Activated naive CD4-positive, alpha-beta T cell treated with anti-CD3 and anti-CD28 coated beads, Interleukin-2, amount 50 U/mL, for 72 hours (primary cell): Measurements from ENCODE around the gene OPRL1. TPM values are rescaled to one million over a fixed set of nuclear protein-coding genes. Genes with fewer than 3 reads are reported as not detected.
"Not testable (repeated sequence)": the region's sequence is repeated elsewhere in the genome, so short reads cannot be mapped to it uniquely, and the experiment has no call there.

ENCODE experiments used
- ATAC-seq, 2 donors: fragments of 150-1000 bp; cut with Tn5 transposase; 2 replicates each; pipeline ENCODE4 v1.10.0; 2021; ENCODE audit warnings: mild to moderate bottlenecking in 2 of 2, moderate library complexity in 2 of 2
- DNase-seq, 2 donors: peaks; one replicate each; pipeline ENCODE4 v3.0.0; 2021 to 2022; ENCODE audit warnings: low spot score in 2 of 2
- H3K27ac Mint-ChIP-seq, 2 donors: one replicate each; pipeline ENCODE4 v1.8.0; 2022; ENCODE audit warnings: mild to moderate bottlenecking in 2 of 2, mixed read lengths in 2 of 2
- H3K36me3 Mint-ChIP-seq, 2 donors: one replicate each; pipeline ENCODE4 v1.8.0; 2022; ENCODE audit warnings: mixed read lengths in 2 of 2
- H3K9me3 Mint-ChIP-seq, 2 donors: one replicate each; pipeline ENCODE4 v1.8.0; 2022; ENCODE audit warnings: mixed read lengths in 2 of 2
- total RNA-seq, 2 donors: library from RNA; stranded (reverse); gene quantifications; one replicate each; pipeline ENCODE4 v1.2.3, GENCODE V29; 2022

OPRL1 gene
- total RNA-seq, 2 donors from 2014 or later = 0.32 to 1.2 TPM

DNA sequence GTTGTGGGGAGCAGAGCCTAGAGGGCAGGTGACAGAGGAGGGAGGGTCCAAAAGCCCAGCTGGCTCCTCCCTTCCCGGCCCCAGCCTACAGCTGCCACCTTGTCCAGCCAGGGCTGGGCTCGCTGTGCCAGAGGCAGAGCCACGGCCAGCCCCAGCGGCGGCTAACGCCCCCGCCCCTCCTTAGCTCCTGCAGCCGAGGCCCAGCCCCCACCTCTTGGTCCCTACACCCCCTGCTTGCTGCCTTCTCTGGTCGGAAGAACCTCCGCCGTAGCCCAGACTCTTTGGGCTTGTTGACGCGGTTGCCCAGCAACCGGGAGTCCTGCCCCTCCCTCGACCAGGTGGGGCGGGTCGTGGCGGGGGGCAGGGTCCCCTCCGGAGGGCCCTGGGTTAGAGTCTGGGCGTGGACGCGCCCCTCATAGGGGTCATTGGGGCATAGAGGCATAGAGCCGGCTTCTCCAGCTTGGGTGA is 4.8 kb downstream of the OPRL1 start:
- Mint-ChIP-seq H3K9me3 (no peaks in the 10 kb centered on the region), H3K36me3 (no peaks in the 10 kb centered on the region), H3K27ac (no peak overlapping the region)
- ATAC-seq (no peak), DNase-seq (no peak)

DNA sequence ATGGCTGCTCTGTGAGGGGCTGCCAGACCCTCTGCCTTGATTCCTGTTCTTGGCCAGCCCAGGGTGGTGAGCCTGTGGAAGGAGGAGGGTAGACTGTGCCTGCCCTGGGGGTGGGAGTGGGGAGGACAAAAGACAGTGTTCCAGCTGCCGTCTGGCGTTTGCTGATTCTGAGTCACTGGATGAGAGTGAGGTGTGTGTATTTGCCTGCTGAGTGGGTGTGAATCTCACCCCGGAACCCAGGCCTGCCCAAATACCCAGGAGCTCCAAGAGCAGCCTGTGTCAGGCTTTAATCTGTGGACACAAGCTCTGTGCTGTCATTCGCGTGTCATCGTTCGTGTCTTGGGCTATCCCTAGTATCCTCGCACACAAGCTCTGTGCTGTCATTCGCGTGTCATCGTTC is 6.9 kb downstream of the OPRL1 start:
- H3K27ac Mint-ChIP-seq = no peak overlapping the region
- no peak for ATAC-seq
- no peaks in the 10 kb centered on the region for H3K36me3 Mint-ChIP-seq
- H3K9me3 Mint-ChIP-seq = no peaks in the 10 kb centered on the region
- DNase-seq = no peak

DNA sequence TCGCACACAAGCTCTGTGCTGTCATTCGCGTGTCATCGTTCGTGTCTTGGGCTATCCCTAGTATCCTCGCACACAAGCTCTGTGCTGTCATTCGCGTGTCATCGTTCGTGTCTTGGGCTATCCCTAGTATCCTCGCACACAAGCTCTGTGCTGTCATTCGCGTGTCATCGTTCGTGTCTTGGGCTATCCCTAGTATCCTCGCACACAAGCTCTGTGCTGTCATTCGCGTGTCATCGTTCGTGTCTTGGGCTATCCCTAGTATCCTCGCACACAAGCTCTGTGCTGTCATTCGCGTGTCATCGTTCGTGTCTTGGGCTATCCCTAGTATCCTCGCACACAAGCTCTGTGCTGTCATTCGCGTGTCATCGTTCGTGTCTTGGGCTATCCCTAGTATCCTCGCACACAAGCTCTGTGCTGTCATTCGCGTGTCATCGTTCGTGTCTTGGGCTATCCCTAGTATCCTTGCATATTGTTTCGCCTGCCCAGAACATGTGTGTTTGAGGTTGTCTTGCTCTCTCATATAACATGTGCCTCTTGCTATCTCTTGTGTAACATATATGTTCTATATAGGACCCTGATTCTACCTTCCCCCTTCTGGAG is 7.4 kb downstream of the OPRL1 start:
- not testable (repeated sequence) for H3K27ac Mint-ChIP-seq, H3K36me3 Mint-ChIP-seq, ATAC-seq, DNase-seq, H3K9me3 Mint-ChIP-seq

DNA sequence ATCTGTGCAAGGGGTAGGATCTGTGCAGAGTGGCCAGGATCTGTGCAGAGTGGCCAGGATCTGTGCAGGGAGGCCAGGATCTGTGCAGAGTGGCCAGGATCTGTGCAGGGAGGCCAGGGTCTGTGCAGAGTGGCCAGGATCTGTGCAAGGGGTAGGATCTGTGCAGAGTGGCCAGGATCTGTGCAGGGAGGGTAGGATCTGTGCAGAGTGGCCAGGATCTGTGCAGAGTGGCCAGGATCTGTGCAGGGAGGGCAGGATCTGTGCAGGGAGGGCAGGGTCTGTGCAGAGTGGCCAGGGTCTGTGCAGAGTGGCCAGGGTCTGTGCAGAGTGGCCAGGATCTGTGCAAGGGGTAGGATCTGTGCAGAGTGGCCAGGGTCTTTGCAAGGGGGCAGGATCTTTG is 8.7 kb downstream of the OPRL1 start:
- not testable (repeated sequence) for H3K9me3 Mint-ChIP-seq, H3K27ac Mint-ChIP-seq, ATAC-seq, DNase-seq, H3K36me3 Mint-ChIP-seq

DNA sequence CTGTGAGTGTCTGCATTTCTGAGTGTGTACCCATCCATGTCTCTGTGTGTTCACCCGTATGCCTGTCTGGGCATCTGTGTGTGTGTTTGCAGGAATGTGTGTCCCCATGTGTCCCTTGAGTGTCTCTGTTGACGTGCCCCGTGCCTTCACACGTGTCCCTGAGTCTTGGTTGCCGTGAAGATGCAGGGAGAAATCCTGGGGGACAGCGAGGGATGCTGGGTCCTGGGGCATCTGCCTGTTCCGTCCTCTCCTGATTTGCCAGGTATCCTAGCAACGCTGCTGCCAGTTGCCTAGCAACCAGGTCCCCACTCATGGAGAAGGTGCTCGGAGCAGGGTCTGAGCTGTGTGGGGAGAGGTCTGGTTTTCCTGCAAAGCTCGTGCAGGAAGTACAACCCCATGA is 10.3 kb downstream of the OPRL1 start:
- ATAC-seq = no peak
- no peak for DNase-seq
- Mint-ChIP-seq H3K27ac (no peak overlapping the region), H3K36me3 (no peaks in the 10 kb centered on the region), H3K9me3 (no peaks in the 10 kb centered on the region)

DNA sequence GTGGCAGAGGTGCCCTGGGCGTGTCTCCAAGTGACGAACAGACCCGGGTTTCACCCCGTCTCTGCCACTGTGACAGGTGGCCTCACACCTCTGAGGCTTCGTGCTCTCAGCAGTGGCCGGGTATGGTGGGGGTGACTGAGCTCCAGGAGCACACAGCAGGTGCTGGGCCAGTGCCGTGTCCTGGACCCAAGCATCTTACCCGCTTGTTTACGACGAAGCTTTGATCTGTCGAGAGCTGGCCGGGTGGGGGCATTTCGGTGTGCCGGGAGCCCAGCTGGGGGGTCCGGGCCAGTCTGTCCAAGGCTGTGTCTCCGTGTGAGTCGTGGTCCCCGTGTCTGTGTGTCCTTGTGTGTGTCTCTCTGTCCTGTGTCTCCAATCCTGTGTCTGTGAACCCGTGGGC is 11.5 kb downstream of the OPRL1 start:
- DNase-seq (no peak), ATAC-seq (no peak)
- Mint-ChIP-seq H3K27ac (no peak overlapping the region), H3K9me3 (no peaks in the 10 kb centered on the region), H3K36me3 (no peaks in the 10 kb centered on the region)

DNA sequence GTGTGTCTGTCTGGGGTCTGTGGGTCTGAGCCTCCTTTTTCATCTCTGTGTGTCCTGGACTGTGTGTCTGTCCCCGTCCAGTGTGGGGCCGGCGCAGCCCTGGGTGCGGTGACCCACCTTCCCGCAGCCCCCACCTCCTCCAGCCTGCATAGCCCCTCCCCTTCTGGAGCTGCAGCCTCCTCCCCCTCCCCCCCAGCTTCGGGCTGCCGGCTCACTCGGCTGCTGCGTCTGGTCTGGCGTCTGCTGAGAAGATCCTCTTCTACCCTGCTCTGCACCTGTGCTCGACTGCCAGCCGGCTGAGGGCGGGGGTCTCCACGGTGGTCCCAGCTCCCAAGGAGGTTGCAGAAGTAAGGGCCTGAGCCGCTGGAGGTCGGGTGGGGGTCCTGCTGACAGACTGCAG is 11.9 kb downstream of the OPRL1 start:
- Mint-ChIP-seq H3K9me3 (peaks cover 2% of the 10 kb centered on the region in 2 donors), H3K36me3 (no peaks in the 10 kb centered on the region), H3K27ac (no peak overlapping the region)
- ATAC-seq = no peak
- DNase-seq = no peak

DNA sequence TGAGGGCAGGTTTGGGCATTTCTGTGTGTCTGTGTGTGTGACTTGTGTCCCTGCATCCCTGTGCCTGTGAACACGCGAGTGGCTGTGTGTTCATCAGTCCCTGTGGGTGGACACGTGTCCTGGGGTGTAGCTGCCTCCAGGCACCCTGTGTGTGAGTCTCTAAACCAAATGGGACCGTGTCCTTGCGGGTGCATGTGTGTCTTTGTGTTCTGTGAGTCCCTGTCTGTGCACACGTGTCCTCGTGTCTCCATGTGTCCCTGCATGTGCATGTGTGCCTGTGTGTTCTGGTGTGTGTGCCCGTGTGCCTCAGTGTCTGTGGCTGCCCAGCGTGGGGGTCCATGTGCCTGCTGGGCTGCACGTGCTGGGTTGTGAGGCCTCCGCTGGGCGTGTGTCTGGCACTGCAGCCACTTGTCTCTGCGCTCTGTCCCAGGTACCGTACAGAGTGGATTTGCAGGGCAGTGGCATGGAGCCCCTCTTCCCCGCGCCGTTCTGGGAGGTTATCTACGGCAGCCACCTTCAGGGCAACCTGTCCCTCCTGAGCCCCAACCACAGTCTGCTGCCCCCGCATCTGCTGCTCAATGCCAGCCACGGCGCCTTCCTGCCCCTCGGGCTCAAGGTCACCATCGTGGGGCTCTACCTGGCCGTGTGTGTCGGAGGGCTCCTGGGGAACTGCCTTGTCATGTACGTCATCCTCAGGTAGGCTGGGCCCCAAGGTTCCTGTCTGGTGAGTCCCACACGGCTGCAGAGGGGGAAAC is 12.6 kb downstream of the OPRL1 start:
- peaks cover 5% of the 10 kb centered on the region in 2 donors for H3K9me3 Mint-ChIP-seq
- no peaks in the 10 kb centered on the region for H3K36me3 Mint-ChIP-seq
- no peak overlapping the region for H3K27ac Mint-ChIP-seq
- DNase-seq (no peak), ATAC-seq (peak in 1 of 2 donors; percentile 46)

DNA sequence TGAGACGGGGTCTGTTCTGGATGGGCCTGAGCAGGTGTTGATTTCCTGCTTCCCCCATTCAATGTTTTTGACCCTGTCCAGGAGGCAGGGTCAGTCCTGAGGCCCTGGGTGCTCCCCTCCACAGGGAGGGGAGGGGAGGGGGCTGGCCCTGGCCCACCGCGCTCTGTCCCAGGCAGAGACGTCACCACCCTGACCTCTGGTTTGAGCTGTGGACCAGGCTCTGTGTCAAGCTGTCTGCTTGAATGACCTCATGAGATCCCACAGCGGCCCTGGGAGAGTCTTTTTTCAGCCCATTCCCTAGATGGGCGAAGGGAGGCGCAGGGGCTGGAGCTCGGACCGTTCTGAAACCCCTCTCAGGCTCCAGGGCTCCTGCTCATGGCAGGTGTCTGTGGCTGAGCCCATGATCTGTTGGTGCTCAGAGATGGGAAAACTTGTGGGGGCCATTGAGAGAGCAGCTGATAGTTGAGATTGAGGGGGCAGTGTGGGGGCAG is 13.2 kb downstream of the OPRL1 start:
- no peak for DNase-seq
- peaks cover 5% of the 10 kb centered on the region in 2 donors for H3K9me3 Mint-ChIP-seq
- peak overlapping the region in 1 of 2 donors; percentile 33 for H3K27ac Mint-ChIP-seq
- peak in 1 of 2 donors; percentile 9 for ATAC-seq
- no peaks in the 10 kb centered on the region for H3K36me3 Mint-ChIP-seq

DNA sequence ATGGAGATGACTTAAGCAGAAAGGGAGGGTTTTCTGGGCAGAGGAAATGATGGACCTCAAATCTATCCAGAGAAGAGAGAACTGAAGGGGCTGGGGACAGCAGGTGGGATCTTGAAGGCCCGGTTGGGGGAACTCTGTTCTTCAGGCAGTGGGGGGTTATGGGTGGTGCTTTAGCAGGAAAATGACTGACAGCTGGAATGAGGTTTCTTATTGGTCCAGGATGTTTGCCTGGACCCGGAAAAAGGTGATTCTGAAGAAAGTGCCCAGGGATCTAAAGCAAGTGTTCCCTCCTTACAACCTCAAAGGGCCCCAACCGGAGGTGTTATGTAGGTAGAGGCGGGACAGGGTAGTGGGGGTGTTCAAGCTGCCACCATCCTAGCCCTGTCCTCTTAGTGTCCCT is 15.6 kb downstream of the OPRL1 start:
- H3K27ac Mint-ChIP-seq = no peak overlapping the region
- no peaks in the 10 kb centered on the region for H3K36me3 Mint-ChIP-seq
- peaks cover 5% of the 10 kb centered on the region in 2 donors for H3K9me3 Mint-ChIP-seq
- ATAC-seq (no peak), DNase-seq (no peak)

DNA sequence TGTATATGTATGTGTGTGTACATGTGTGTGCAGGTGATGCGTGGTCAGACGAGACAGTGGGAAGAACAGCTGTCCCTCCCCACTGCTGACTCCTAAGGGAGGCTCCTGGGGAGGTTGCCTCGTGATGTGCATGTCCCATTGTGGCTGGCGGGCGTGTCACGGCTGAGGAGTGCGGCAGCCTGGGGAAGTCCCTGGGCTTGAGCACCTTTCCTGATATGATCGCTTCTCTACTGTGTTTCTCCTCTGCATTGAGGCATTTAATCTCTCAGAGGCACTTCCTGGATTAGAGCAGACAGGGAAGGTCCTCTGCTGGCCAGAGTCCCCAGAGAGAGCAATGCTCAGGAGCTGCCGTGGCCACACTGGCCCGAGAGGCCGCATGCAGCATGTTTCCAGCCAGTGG is 16.0 kb downstream of the OPRL1 start:
- H3K27ac Mint-ChIP-seq = no peak overlapping the region
- ATAC-seq (peak; percentile 54 to 56), DNase-seq (no peak)
- no peaks in the 10 kb centered on the region for H3K36me3 Mint-ChIP-seq
- peaks cover 5% of the 10 kb centered on the region in 2 donors for H3K9me3 Mint-ChIP-seq

DNA sequence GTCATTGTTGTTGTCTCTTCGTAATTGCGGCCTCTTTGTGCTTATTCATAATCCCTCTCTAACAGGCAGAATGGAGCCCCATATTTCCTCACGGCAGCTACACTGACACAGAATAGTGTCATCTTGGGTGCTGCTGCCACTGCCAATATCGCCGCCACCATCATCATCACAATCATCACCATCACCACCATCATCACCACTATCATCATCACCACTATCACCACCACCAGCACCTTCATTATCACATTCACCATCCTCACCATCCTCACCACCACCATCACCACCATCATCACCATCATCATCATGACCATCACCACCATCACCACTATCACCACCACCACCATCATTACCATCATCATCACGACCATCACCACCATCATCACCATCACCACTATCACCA is 16.7 kb downstream of the OPRL1 start:
- Mint-ChIP-seq H3K27ac (no peak overlapping the region), H3K9me3 (peaks cover 5% of the 10 kb centered on the region in 2 donors), H3K36me3 (no peaks in the 10 kb centered on the region)
- DNase-seq (no peak), ATAC-seq (no peak)

DNA sequence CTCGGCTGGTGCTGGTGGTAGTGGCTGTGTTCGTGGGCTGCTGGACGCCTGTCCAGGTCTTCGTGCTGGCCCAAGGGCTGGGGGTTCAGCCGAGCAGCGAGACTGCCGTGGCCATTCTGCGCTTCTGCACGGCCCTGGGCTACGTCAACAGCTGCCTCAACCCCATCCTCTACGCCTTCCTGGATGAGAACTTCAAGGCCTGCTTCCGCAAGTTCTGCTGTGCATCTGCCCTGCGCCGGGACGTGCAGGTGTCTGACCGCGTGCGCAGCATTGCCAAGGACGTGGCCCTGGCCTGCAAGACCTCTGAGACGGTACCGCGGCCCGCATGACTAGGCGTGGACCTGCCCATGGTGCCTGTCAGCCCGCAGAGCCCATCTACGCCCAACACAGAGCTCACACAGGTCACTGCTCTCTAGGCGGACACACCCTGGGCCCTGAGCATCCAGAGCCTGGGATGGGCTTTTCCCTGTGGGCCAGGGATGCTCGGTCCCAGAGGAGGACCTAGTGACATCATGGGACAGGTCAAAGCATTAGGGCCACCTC is 18.7 kb downstream of the OPRL1 start:
- Mint-ChIP-seq H3K36me3 (no peaks in the 10 kb centered on the region), H3K27ac (no peak overlapping the region), H3K9me3 (peaks cover 5% of the 10 kb centered on the region in 2 donors)
- DNase-seq = no peak
- ATAC-seq = no peak

DNA sequence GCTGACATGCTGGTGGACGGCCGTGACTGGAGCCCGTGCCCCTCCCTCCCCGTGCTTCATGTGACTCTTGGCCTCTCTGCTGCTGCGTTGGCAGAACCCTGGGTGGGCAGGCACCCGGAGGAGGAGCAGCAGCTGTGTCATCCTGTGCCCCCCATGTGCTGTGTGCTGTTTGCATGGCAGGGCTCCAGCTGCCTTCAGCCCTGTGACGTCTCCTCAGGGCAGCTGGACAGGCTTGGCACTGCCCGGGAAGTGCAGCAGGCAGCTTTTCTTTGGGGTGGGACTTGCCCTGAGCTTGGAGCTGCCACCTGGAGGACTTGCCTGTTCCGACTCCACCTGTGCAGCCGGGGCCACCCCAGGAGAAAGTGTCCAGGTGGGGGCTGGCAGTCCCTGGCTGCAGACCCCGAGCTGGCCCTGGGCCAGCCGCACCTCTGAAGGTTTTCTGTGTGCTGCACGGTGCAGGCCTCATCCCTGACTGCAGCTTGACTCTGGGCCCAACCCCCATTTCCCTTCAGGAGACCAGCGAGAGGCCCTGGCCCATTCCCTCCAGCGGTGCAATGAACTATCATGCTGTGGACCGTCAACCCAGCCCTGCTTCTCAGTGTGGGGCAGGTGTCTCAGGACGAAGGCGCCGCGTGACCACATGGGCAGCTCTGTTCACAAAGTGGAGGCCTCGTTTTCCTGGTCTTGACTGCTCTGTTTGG is 19.4 kb downstream of the OPRL1 start:
- ATAC-seq = no peak
- DNase-seq = no peak
- Mint-ChIP-seq H3K9me3 (peaks cover 5% of the 10 kb centered on the region in 2 donors), H3K36me3 (no peaks in the 10 kb centered on the region), H3K27ac (no peak overlapping the region)

DNA sequence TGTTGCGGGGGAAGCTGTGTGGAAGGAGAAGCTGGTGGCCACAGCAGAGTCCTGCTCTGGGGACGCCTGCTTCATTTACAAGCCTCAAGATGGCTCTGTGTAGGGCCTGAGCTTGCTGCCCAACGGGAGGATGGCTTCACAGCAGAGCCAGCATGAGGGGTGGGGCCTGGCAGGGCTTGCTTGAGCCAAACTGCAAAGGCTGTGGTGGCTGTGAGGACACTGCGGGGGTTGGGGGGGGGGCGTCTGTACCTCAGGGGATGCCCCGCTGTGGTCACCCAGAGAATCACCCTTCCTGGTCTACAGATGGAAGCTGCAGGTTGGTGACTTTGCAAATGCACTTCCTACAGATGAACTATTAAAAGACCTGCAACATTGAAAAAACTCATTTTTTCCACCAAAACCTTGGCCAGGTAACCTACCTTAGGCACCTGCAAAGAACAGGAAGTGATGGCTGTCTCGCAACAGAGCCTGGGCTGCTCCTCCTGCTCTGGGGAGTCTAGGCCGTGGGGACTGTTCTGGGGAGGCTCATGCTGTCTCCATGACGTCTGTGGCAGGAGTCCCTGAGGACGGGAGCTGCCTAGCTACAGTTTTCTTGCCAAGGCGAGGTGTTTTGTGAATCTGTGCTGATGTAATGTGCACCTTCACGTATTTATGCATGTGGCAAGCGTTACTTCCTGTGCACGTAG is 20.1 kb downstream of the OPRL1 start:
- no peak for ATAC-seq
- Mint-ChIP-seq H3K36me3 (no peaks in the 10 kb centered on the region), H3K27ac (no peak overlapping the region), H3K9me3 (peaks cover 5% of the 10 kb centered on the region in 2 donors)
- DNase-seq = no peak

DNA sequence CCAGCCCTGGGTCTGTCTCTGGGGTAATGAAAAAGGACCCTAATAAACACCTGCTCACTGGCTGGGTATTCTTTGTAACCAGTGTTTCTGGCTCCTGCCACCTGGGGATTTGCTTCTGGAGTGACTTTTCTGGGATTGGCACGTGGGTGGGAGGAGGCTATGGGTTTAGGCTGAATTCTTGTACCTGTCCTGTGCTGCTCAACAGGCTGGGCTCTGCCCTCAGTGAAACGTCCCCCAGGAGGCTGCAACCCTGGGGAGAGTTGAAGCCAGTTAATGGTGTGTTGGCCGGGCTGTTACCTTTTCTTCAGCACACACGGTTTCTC is 20.6 kb downstream of the OPRL1 start:
- H3K36me3 Mint-ChIP-seq = no peaks in the 10 kb centered on the region
- no peak overlapping the region for H3K27ac Mint-ChIP-seq
- no peak for DNase-seq
- H3K9me3 Mint-ChIP-seq = peaks cover 5% of the 10 kb centered on the region in 2 donors
- no peak for ATAC-seq
